Left forelimb (tissue), 1 donor: Measurements from ENCODE around the gene PDGFA.
"Not testable (repeated sequence)": the region's sequence is repeated elsewhere in the genome, so short reads cannot be mapped to it uniquely, and the experiment has no call there.

Experiments
- DNase-seq: peaks from one replicate; pipeline ENCODE4 v3.0.0-alpha.2; 2018; ENCODE audit warnings: low spot score

The PDGFA gene

GRCh38 chr7:552151-552867 lies 32.7 kb upstream of the PDGFA start:
- DNase-seq: not testable (repeated sequence)

DNA sequence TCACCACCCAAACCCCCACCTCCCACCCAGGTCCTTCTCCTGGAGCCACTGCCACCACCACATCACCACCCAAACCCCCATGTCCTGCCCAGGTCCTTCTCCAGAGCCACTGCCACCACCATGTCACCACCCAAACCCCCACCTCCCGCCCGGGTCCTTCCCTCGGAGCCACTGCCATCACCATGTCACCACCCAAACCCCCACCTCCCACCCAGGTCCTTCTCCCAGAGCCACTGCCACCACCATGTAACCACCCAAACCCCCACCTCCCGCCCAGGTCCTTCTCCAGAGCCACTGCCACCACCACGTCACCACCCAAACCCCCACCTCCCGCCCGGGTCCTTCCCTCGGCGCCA lies 31.9 kb upstream of the PDGFA start:
- not testable (repeated sequence) for DNase-seq

DNA sequence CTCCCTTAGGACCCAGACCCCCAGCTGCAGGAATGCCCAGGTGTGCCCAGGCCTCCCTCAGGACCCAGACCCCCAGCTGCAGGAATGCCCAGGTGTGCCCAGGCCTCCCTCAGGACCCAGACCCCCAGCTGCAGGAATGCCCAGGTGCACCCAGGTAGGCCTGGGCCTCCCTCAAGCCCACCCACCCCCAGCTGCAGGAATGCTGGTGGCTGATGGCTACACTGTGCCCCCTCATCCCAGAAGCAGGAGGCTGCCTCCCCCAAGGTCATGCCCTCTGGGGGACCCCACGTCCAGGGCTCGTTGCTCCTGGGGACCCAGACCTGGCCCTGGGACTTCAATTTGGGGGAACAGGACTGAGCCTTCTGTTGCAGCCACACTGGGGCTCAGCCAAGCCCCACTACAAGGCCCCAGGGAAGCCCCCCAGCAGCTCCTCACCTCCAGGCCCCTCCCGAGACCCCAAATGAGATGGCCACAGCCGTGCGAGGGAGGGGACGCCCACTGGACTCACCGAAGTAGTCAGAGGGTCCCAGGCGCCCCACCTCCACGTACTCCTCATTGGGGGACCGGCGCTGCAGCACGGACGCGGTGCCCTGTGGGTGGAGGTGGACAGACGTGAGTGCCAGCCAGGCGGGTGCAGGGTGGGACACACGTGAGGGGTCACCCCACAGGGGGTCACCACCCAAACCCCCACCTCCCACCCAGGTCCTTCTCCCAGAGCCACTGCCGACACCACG lies 31.4 kb upstream of the PDGFA start:
- no peak for DNase-seq

- no peak for DNase-seq
Observed at GRCh38 chr7:549891-550625, 30.4 kb upstream of the PDGFA start.

- no peak for DNase-seq
Observed at GRCh38 chr7:549066-549890, 29.6 kb upstream of the PDGFA start.

GRCh38 chr7:548401-548800 lies 28.8 kb upstream of the PDGFA start:
- DNase-seq: no peak

- DNase-seq: no peak
Observed at GRCh38 chr7:545470-545869, 25.8 kb upstream of the PDGFA start.

GRCh38 chr7:544338-545221 lies 24.9 kb upstream of the PDGFA start:
- no peak for DNase-seq

- DNase-seq: no peak
Observed at GRCh38 chr7:543501-544337, 24.1 kb upstream of the PDGFA start.

DNA sequence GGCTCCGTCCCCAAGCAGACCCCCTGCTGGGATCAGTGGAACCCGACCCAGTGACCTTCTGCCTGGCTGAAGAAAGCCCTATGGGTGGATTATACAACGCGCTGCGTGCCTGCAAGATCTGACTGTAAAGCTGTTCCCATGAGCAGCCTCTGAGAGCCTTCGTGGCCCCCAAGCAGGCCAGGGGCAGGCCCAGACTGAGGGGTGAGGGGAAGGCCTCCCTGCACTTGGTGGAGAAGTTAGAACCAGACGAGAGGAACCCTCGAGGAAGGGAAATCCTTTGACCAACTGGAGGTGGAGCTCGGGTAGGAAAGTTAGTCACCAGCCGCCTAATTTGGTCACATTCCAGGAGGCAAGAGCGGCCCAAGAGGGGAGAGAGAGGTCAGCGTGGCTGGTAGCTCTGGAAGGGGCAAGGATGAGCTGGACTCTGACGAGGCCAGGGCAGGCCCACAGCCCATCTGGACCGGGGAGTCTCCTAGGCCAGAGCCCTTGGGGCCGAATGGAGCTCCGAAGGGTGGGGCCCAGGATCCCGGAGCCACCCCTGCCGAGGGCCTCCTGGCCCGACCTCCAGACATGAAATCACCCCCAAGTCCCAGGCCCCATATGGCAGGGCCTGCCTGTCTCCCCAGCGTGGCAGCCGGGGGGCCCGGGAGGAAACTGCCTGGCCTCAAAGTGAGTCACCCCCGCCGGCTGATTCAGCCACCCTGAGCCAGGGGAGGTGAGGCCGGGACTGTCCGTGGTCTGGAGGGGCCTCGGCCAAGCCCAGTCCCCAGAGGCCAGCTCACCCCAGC lies 23.3 kb upstream of the PDGFA start:
- DNase-seq: no peak

- no peak for DNase-seq
Observed at GRCh38 chr7:542131-542712, 22.6 kb upstream of the PDGFA start.

- DNase-seq: no peak
Observed at GRCh38 chr7:541661-542060, 22.0 kb upstream of the PDGFA start.

DNA sequence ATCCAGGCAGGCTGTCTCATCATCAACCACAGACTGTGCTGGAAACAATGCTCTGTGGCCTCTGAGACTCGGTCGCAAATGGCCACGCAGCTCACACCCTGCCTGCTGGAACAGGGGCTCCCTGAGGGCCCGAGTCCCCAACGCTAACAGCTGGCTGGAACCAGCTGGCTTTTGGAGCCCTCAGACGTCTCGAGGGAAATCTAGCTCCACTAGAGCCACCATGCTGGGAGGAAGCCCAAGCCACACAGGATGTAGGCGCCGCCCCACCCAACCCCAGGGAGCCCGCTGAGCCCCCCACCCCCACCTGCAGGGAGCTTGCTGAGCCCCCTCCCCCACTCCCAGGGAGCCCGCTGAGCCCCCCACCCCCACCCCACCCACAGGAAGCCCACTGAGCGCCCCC lies 21.4 kb upstream of the PDGFA start:
- DNase-seq: no peak

DNA sequence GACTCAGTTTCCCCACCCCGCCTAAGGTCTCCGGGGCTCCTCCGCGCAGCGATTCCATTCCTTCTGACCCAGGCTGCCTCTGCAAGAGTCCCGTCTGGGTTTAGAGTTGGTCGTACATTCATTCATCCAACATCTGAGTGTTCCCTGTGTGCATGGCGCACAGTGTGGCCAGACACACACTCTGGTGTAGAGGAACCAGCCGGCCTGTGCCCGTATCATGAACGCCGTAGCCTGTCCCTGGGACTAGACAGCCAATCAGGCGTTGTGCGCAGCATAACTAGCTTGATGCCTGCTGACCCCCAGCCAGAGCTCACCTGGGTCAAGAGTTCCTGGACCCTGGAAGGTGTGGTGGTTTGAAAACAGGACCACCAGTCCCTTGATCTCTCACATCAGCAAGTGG lies 20.9 kb upstream of the PDGFA start:
- no peak for DNase-seq

GRCh38 chr7:539731-540411 lies 20.2 kb upstream of the PDGFA start:
- no peak for DNase-seq

- no peak for DNase-seq
Observed at GRCh38 chr7:538764-539685, 19.4 kb upstream of the PDGFA start.

DNA sequence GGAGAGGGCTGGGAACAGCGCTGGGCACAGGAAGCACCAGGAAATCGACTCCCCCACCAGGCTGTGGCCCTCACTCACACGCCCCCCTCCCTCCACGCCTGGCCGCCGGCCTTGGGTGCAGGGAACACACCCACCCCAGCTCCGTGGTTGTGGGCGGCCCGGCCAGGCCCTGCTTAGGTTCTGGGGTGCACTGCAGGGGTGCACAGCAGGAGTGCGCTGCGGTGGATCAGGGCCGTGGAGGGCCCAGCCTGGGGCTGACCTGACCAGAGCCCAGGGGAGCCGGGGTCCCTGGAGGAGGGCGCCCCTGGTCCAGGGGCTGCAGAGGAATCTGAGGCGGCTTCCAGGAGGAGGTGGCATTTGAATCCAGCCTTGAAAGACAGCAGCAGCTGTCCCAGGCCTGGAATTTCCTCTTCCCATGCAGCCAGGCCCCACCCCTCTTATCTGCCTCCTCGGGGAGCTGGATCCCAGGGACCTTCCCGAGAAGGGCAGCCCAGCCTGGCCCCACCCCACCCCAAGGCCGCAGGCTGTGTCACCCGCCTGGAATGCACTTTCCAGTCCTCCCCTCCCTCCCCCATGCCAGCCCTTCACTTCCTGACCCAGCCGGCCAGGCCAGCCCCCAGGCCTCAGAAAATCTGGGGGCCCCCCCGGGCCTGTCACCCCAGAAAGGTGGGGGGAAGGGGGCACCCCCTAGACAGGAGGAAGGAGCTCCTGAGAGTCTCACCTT lies 18.4 kb upstream of the PDGFA start:
- DNase-seq: no peak
